Adipocyte (in vitro differentiated cells): ENCODE results near the gene VPS13D.

Experiments used
- DNase-seq: peaks from one replicate; pipeline ENCODE4 v3.0.0-alpha.2; 2015; ENCODE audit warnings: low read depth
- H3K27me3 ChIP-seq: replicated peaks from 2 replicates; pipeline ENCODE4 v1.7.0; 2013; ENCODE audit warnings: mild to moderate bottlenecking, low read length, moderate library complexity; ENCODE audit not compliant: control insufficient read depth, insufficient read depth
- H3K36me3 ChIP-seq: 2 replicates; pipeline ENCODE4 v1.7.0; 2013; ENCODE audit warnings: low read length, mild to moderate bottlenecking, moderate library complexity; ENCODE audit not compliant: control insufficient read depth, insufficient read depth, severe bottlenecking
- H3K4me1 ChIP-seq: 2 replicates; pipeline ENCODE4 v1.7.0; 2013; ENCODE audit warnings: mild to moderate bottlenecking, low read length, moderate library complexity; ENCODE audit not compliant: control insufficient read depth, insufficient read depth
- H3K4me3 ChIP-seq: 2 replicates; pipeline ENCODE4 v1.7.0; 2013; ENCODE audit warnings: mild to moderate bottlenecking, low read length, moderate library complexity
- H3K9ac ChIP-seq: 2 replicates; pipeline ENCODE4 v1.7.0; 2013; ENCODE audit warnings: mild to moderate bottlenecking, low read length, moderate library complexity
- H3K9me3 ChIP-seq: 2 replicates; pipeline ENCODE4 v1.7.0; 2013; ENCODE audit warnings: mild to moderate bottlenecking, low read length, moderate library complexity; ENCODE audit not compliant: control insufficient read depth

Gene VPS13D

GRCh38 chr1:12477936-12478611 lies 248.2 kb downstream of the VPS13D start:
- peak overlapping the region; percentile 65 for H3K9ac ChIP-seq
- peak overlapping the region; percentile 21 for H3K4me3 ChIP-seq
- DNase-seq: peak; percentile 98
- H3K4me1 ChIP-seq: peaks cover 77% of the 10 kb centered on the region
- H3K27me3 ChIP-seq: no peaks in the 10 kb centered on the region
- H3K9me3 ChIP-seq: no peaks in the 10 kb centered on the region
- peaks cover 3% of the 10 kb centered on the region for H3K36me3 ChIP-seq

GRCh38 chr1:12478612-12478985 lies 248.8 kb downstream of the VPS13D start:
- no peak for DNase-seq

GRCh38 chr1:12479311-12479710 lies 249.5 kb downstream of the VPS13D start:
- peaks cover 68% of the 10 kb centered on the region for H3K4me1 ChIP-seq
- H3K9me3 ChIP-seq: no peaks in the 10 kb centered on the region
- no peak overlapping the region for H3K9ac ChIP-seq
- no peaks in the 10 kb centered on the region for H3K27me3 ChIP-seq
- peaks cover 3% of the 10 kb centered on the region for H3K36me3 ChIP-seq
- no peak overlapping the region for H3K4me3 ChIP-seq
- no peak for DNase-seq

More at GRCh38 chr1:12478612-12478985, 248.8 kb downstream of the VPS13D start:
- Histone ChIP-seq H3K9me3 (no peaks in the 10 kb centered on the region), H3K9ac (peak overlapping the region; percentile 65), H3K4me1 (peaks cover 76% of the 10 kb centered on the region), H3K36me3 (peaks cover 3% of the 10 kb centered on the region), H3K4me3 (no peak overlapping the region), H3K27me3 (no peaks in the 10 kb centered on the region)

- no peaks in the 10 kb centered on the region for H3K9me3 ChIP-seq
- H3K4me3 ChIP-seq: no peak overlapping the region
- H3K36me3 ChIP-seq: peaks cover 3% of the 10 kb centered on the region
- H3K4me1 ChIP-seq: peaks cover 66% of the 10 kb centered on the region
- no peak overlapping the region for H3K9ac ChIP-seq
- H3K27me3 ChIP-seq: no peaks in the 10 kb centered on the region
- no peak for DNase-seq
Observed at GRCh38 chr1:12480041-12480440, 250.2 kb downstream of the VPS13D start.

- Histone ChIP-seq H3K9me3 (no peaks in the 10 kb centered on the region), H3K27me3 (no peaks in the 10 kb centered on the region), H3K4me1 (peaks cover 65% of the 10 kb centered on the region), H3K4me3 (no peak overlapping the region), H3K36me3 (peaks cover 3% of the 10 kb centered on the region), H3K9ac (no peak overlapping the region)
- peak; percentile 70 for DNase-seq
Observed at GRCh38 chr1:12480748-12481362, 251.0 kb downstream of the VPS13D start.

- no peaks in the 10 kb centered on the region for H3K9me3 ChIP-seq
- H3K27me3 ChIP-seq: no peaks in the 10 kb centered on the region
- no peak overlapping the region for H3K4me3 ChIP-seq
Observed at GRCh38 chr1:12481928-12482327, 252.1 kb downstream of the VPS13D start.

GRCh38 chr1:12482988-12483387 lies 253.2 kb downstream of the VPS13D start:
- no peak overlapping the region for H3K9ac ChIP-seq
- no peaks in the 10 kb centered on the region for H3K9me3 ChIP-seq
- DNase-seq: no peak
- no peaks in the 10 kb centered on the region for H3K36me3 ChIP-seq
- no peaks in the 10 kb centered on the region for H3K27me3 ChIP-seq
- no peak overlapping the region for H3K4me3 ChIP-seq
- H3K4me1 ChIP-seq: peaks cover 58% of the 10 kb centered on the region

More at GRCh38 chr1:12481928-12482327, 252.1 kb downstream of the VPS13D start:
- peaks cover 3% of the 10 kb centered on the region for H3K36me3 ChIP-seq
- DNase-seq: no peak
- H3K4me1 ChIP-seq: peaks cover 65% of the 10 kb centered on the region
- H3K9ac ChIP-seq: no peak overlapping the region

GRCh38 chr1:12485231-12486058 lies 255.6 kb downstream of the VPS13D start:
- DNase-seq: peak; percentile 85
- no peaks in the 10 kb centered on the region for H3K36me3 ChIP-seq
- no peaks in the 10 kb centered on the region for H3K9me3 ChIP-seq
- H3K4me1 ChIP-seq: peaks cover 36% of the 10 kb centered on the region
- peak overlapping the region; percentile 5 for H3K4me3 ChIP-seq
- peak overlapping the region; percentile 53 for H3K9ac ChIP-seq
- H3K27me3 ChIP-seq: no peaks in the 10 kb centered on the region

- no peak for DNase-seq
- peak overlapping the region; percentile 53 for H3K9ac ChIP-seq
- H3K4me3 ChIP-seq: peak overlapping the region; percentile 5
Observed at GRCh38 chr1:12486059-12486341, 256.2 kb downstream of the VPS13D start.

GRCh38 chr1:12486401-12487005 lies 256.7 kb downstream of the VPS13D start:
- peaks cover 25% of the 10 kb centered on the region for H3K4me1 ChIP-seq
- H3K4me3 ChIP-seq: no peak overlapping the region
- H3K36me3 ChIP-seq: no peaks in the 10 kb centered on the region
- H3K27me3 ChIP-seq: no peaks in the 10 kb centered on the region
- H3K9ac ChIP-seq: peak overlapping the region; percentile 53
- H3K9me3 ChIP-seq: no peaks in the 10 kb centered on the region
- DNase-seq: no peak

More at GRCh38 chr1:12486059-12486341, 256.2 kb downstream of the VPS13D start:
- Histone ChIP-seq H3K27me3 (no peaks in the 10 kb centered on the region), H3K36me3 (no peaks in the 10 kb centered on the region), H3K4me1 (peaks cover 30% of the 10 kb centered on the region), H3K9me3 (no peaks in the 10 kb centered on the region)

- Histone ChIP-seq H3K36me3 (no peaks in the 10 kb centered on the region), H3K27me3 (no peaks in the 10 kb centered on the region), H3K9me3 (no peaks in the 10 kb centered on the region), H3K4me3 (no peak overlapping the region), H3K9ac (no peak overlapping the region), H3K4me1 (peaks cover 24% of the 10 kb centered on the region)
- DNase-seq: no peak
Observed at GRCh38 chr1:12487520-12487919, 257.7 kb downstream of the VPS13D start.
